Measurements from ENCODE around the gene CAND1.

The CAND1 gene

GRCh38 chr12:67280088-67280487 is 10.9 kb downstream of the CAND1 start:
- FAIRE-seq (no peak), DNase-seq (ENCODE audit: low spot score) (no peak)

GRCh38 chr12:67280572-67280971 is 11.4 kb downstream of the CAND1 start:
- FAIRE-seq (no peak), DNase-seq (ENCODE audit: low spot score) (no peak)

GRCh38 chr12:67284561-67284960 is 15.4 kb downstream of the CAND1 start:
- FAIRE-seq, result no peak

GRCh38 chr12:67286257-67286656 is 17.1 kb downstream of the CAND1 start:
- DNase-seq (ENCODE audit: low spot score) (no peak), FAIRE-seq (no peak)

More at GRCh38 chr12:67284561-67284960, 15.4 kb downstream of the CAND1 start:
- DNase-seq (ENCODE audit: low spot score), result no peak

GRCh38 chr12:67287311-67287710 is 18.2 kb downstream of the CAND1 start:
- no peak for DNase-seq (ENCODE audit: low spot score)
- no peak for FAIRE-seq

GRCh38 chr12:67288561-67288960 is 19.4 kb downstream of the CAND1 start:
- no peak for FAIRE-seq
- DNase-seq (ENCODE audit: low spot score), result no peak

GRCh38 chr12:67290378-67290777 is 21.2 kb downstream of the CAND1 start:
- FAIRE-seq (no peak), DNase-seq (ENCODE audit: low spot score) (no peak)

GRCh38 chr12:67299526-67299925 is 30.4 kb downstream of the CAND1 start:
- DNase-seq (ENCODE audit: low spot score) (no peak), FAIRE-seq (no peak)

GRCh38 chr12:67299926-67300325 is 30.8 kb downstream of the CAND1 start:
- no peak for FAIRE-seq

GRCh38 chr12:67302162-67302561 is 33.0 kb downstream of the CAND1 start:
- no peak for FAIRE-seq
- no peak for DNase-seq (ENCODE audit: low spot score)

More at GRCh38 chr12:67299926-67300325, 30.8 kb downstream of the CAND1 start:
- no peak for DNase-seq (ENCODE audit: low spot score)

GRCh38 chr12:67305544-67305943 is 36.4 kb downstream of the CAND1 start:
- DNase-seq (ENCODE audit: low spot score) (no peak), FAIRE-seq (no peak)

- no peak for DNase-seq (ENCODE audit: low spot score)
- FAIRE-seq, result no peak
Measured at GRCh38 chr12:67306712-67307111, 37.6 kb downstream of the CAND1 start.

- no peak for DNase-seq (ENCODE audit: low spot score)
- no peak for FAIRE-seq
Measured at GRCh38 chr12:67315661-67316060, 46.5 kb downstream of the CAND1 start.

GRCh38 chr12:67318786-67319185 is 49.6 kb downstream of the CAND1 start:
- DNase-seq (ENCODE audit: low spot score), result no peak

GRCh38 chr12:67319936-67320335 is 50.8 kb downstream of the CAND1 start:
- DNase-seq (ENCODE audit: low spot score), result no peak
- no peak for FAIRE-seq

More at GRCh38 chr12:67318786-67319185, 49.6 kb downstream of the CAND1 start:
- FAIRE-seq, result no peak

GRCh38 chr12:67320614-67321295 is 51.6 kb downstream of the CAND1 start:
- FAIRE-seq (no peak), DNase-seq (ENCODE audit: low spot score) (no peak)

- no peak for FAIRE-seq
Measured at GRCh38 chr12:67322580-67322979, 53.4 kb downstream of the CAND1 start.

GRCh38 chr12:67323007-67323406 is 53.8 kb downstream of the CAND1 start:
- DNase-seq (ENCODE audit: low spot score) (no peak), FAIRE-seq (no peak)

More at GRCh38 chr12:67322580-67322979, 53.4 kb downstream of the CAND1 start:
- no peak for DNase-seq (ENCODE audit: low spot score)

- FAIRE-seq, result no peak
Measured at GRCh38 chr12:67326637-67327036, 57.5 kb downstream of the CAND1 start.

GRCh38 chr12:67327466-67327865 is 58.3 kb downstream of the CAND1 start:
- FAIRE-seq (no peak), DNase-seq (ENCODE audit: low spot score) (no peak)

More at GRCh38 chr12:67326637-67327036, 57.5 kb downstream of the CAND1 start:
- DNase-seq (ENCODE audit: low spot score), result no peak

GRCh38 chr12:67331123-67331522 is 62.0 kb downstream of the CAND1 start:
- no peak for FAIRE-seq
- no peak for DNase-seq (ENCODE audit: low spot score)

GRCh38 chr12:67331828-67332227 is 62.7 kb downstream of the CAND1 start:
- FAIRE-seq, result no peak
- DNase-seq (ENCODE audit: low spot score), result no peak

GRCh38 chr12:67333649-67334048 is 64.5 kb downstream of the CAND1 start:
- DNase-seq (ENCODE audit: low spot score) (no peak), FAIRE-seq (no peak)

Data from urothelium cell line (cell line).